GM12891 (cell line): ENCODE data around the gene UBE2M.

Experiments used
- PAX5 ChIP-seq: IDR thresholded peaks from 2 replicates; pipeline ENCODE4 v1.6.1; 2011; ENCODE audit warnings: low read length, moderate library complexity, mild to moderate bottlenecking; ENCODE audit not compliant: insufficient read depth, severe bottlenecking
- POLR2A ChIP-seq: IDR thresholded peaks from 2 replicates; pipeline ENCODE4 v1.6.1; 2011; ENCODE audit warnings: low read depth, low read length, control low read depth
- POLR2AphosphoS5 ChIP-seq: IDR thresholded peaks from 2 replicates; pipeline ENCODE4 v1.6.1; 2011; ENCODE audit warnings: low read depth, low read length, control low read depth
- POU2F2 ChIP-seq: IDR thresholded peaks from 2 replicates; pipeline ENCODE4 v1.6.1; 2011; ENCODE audit warnings: low read depth, mild to moderate bottlenecking, control low read depth, low read length, moderate library complexity
- SPI1 ChIP-seq: IDR thresholded peaks from 2 replicates; pipeline ENCODE4 v1.6.1; 2011; ENCODE audit warnings: low read depth, low read length, control low read depth
- TAF1 ChIP-seq: IDR thresholded peaks from 2 replicates; pipeline ENCODE4 v1.6.1; 2011; ENCODE audit warnings: low read depth, low read length, control low read depth

DNA sequence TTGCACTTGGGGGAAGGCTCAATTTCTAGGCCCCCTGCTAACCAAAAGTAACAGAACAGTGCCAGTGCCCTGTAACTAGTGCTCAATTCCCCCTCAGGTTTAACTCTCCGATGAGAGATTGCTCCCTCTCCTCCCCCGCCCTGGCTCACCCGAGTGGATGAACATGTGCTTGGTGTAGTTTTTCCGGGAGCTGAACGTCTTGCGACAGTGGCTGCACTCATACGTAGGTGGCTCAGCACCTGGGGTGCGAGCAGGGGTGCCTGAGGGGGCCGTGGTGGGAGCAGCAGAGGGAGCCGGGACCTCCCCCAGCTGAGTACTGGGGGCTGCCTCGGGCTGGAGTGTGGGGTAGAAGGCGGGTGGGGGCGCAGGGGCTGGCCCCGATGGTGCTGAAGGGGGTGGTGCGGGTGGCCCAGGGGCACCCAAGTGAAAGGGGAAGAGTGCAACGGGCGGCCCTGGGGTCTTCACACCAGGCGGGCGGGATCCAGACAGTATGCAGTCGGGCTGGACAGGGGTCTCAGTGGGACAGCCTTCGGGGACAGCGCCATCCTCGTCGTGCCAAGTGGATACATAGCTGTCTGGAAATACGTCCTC, 42.1 kb downstream of the UBE2M start:
- TF ChIP-seq SPI1 (no peak), POLR2A (no peak), POLR2AphosphoS5 (no peak), TAF1 (no peak), PAX5 (no peak), POU2F2 (no peak)
